Motor neuron (in vitro differentiated cells): Measurements from ENCODE around the gene SCIN. TPM values are rescaled to one million over a fixed set of nuclear protein-coding genes. Genes with fewer than 3 reads are reported as not detected.
"Not testable (repeated sequence)": the region's sequence is repeated elsewhere in the genome, so short reads cannot be mapped to it uniquely, and the experiment has no call there.

Experiments
- ATAC-seq, 8 experiments: fragments of 200-7000 bp; cut with Tn5 transposase; replicated peaks in 6 of 8; 2 replicates each; pipeline ENCODE4 v1.8.0; 2021; ENCODE audit warnings: mild to moderate bottlenecking in 8 of 8, moderate library complexity in 8 of 8
- H3K27ac ChIP-seq, 2 donors: fragments of 250-450 bp; sonication (Bioruptor Pico); 2 replicates each; pipeline ENCODE4 v1.9.0; 2021; ENCODE audit warnings: antibody characterized with exemption in 2 of 2, mild to moderate bottlenecking in 2 of 2, moderate library complexity in 1 of 2
- H3K4me1 ChIP-seq, 2 donors: fragments of 250-450 bp; sonication (Bioruptor Pico); replicated peaks in 1 of 2; 2 replicates each; pipeline ENCODE4 v1.6.1; 2021; ENCODE audit warnings: antibody characterized with exemption in 2 of 2, mild to moderate bottlenecking in 2 of 2, moderate library complexity in 1 of 2
- H3K4me3 ChIP-seq, 5 donors: fragments of 250-450 bp; sonication (Bioruptor Pico); 2 replicates each; pipeline ENCODE4 v1.9.0; 2021; ENCODE audit warnings: antibody characterized with exemption in 5 of 5, mild to moderate bottlenecking in 5 of 5, moderate library complexity in 4 of 5
- WGBS, 10 experiments: fragments of 450-650 bp; shearing (Covaris generic); methylation state at CpG; one replicate each; pipeline ENCODE4 v1.0.0; 2022; 5-methylcytosine and 5-hydroxymethylcytosine counted together
- in situ Hi-C, 9 experiments: fragments of 400-800 bp; cut with MboI; loops; one replicate each; pipeline ENCODE4 v1.15.0; 2021; ENCODE audit warnings: low sequenced_read_pairs in 9 of 9, low pct_unique_long_range_greater_than_20kb in 2 of 9; ENCODE audit not compliant: unreplicated experiment in 9 of 9
- total RNA-seq, 8 experiments: library from RNA; unstranded; fragments of 300-600 nt; gene quantifications; 2 replicates each; pipeline versions ENCODE4 v1.2.3 to v1.2.4, GENCODE V29; 2022

Gene SCIN
- total RNA-seq, 8 experiments from 2014 or later: 0.37 to 153 (median 2.4) TPM

DNA sequence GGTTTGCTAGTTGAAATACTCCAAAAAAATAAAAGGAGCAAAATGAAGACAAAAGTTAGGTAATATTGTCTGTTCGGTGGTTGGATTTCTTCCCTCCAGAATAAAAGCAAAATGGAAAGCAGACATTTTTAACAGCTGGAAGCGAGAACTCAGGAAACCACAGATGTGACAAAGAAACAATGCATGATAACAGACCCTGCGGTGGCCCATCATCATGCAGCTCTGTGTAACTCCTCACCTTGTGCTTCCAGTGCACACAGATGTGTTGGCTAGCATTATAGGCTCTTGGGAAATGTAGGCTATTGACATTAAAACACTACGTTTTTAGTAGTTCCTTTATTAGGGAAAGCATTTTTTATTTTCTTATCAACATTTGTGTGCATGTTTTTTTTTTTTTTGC lies 63.1 kb downstream of the SCIN start:
- in situ Hi-C loops: loop anchor here in 5 of 9 experiments (25.0 kb wide), 2 partner anchors 96 to 629 kb away; no protein-coding TSS in a partner anchor

GRCh38 chr7:12635830-12636229 lies 65.3 kb downstream of the SCIN start:
- in situ Hi-C loops: loop anchor here in 5 of 9 experiments (25.0 kb wide), 2 partner anchors 99 to 626 kb away; no protein-coding TSS in a partner anchor
- Histone ChIP-seq H3K4me1 (no peaks in the 10 kb centered on the region), H3K4me3 (no peak overlapping the region), H3K27ac (no peak overlapping the region)
- peak in 2 of 8 experiments; percentile 64 to 86 for ATAC-seq
- 23 to 95% (median 68%) methylated on average over 2 to 6 of the region's 6 CpGs for WGBS, 10 experiments

More for the DNA sequence above, 63.1 kb downstream of the SCIN start:
- no peak overlapping the region for H3K27ac ChIP-seq
- ATAC-seq: no peak
- H3K4me3 ChIP-seq: no peak overlapping the region
- WGBS, 10 experiments: 52 to 100% (median 89%) methylated on average over 1 to 4 of the region's 4 CpGs; no CpG with 5 or more reads in 1 of the 10 experiments
- H3K4me1 ChIP-seq: no peaks in the 10 kb centered on the region

DNA sequence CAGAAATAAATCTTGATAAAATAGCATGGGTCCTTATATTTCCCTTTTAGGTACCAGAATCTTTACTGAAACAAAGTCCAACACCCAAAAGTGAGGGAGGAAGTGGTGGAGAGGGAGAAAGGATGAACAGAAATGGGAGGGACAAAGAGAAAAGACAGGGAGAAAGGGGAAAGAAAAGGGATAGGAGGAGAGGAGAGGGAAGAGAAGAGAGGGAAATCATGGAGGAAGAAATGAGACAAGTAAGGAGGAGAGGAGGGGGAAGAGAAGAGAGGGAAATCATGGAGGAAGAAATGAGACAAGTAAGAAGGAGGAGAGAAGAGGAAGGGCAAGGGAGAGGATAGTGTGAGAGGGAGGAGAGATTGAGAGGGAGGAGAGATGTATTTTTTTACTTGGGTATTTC lies 66.8 kb downstream of the SCIN start:
- in situ Hi-C loops: loop anchor here in 5 of 9 experiments (25.0 kb wide), 2 partner anchors 100 to 625 kb away; no protein-coding TSS in a partner anchor

GRCh38 chr7:12637819-12638592 lies 67.5 kb downstream of the SCIN start:
- no peak overlapping the region for H3K4me3 ChIP-seq
- no peaks in the 10 kb centered on the region for H3K4me1 ChIP-seq
- H3K27ac ChIP-seq: no peak overlapping the region
- peak in 1 of 8 experiments; percentile 36 for ATAC-seq
- 8 to 87% (median 54%) methylated on average over 2 to 4 of the region's 4 CpGs for WGBS, 10 experiments
- in situ Hi-C loops: loop anchor here in 5 of 9 experiments (25.0 kb wide), 2 partner anchors 101 to 624 kb away; no protein-coding TSS in a partner anchor

More for the DNA sequence above, 66.8 kb downstream of the SCIN start:
- no peak overlapping the region for H3K4me3 ChIP-seq
- no peak for ATAC-seq
- no peak overlapping the region for H3K27ac ChIP-seq
- H3K4me1 ChIP-seq: no peaks in the 10 kb centered on the region

- ATAC-seq: peak in 1 of 8 experiments; percentile 39
- WGBS, 10 experiments: 0 to 30% (median 18%) methylated on average over 5 to 6 of the region's 6 CpGs
- in situ Hi-C loops: loop anchor here in 5 of 9 experiments (25.0 kb wide), 2 partner anchors 102 to 623 kb away; no protein-coding TSS in a partner anchor
- Histone ChIP-seq H3K4me1 (no peaks in the 10 kb centered on the region), H3K4me3 (no peak overlapping the region), H3K27ac (no peak overlapping the region)
Measured at GRCh38 chr7:12638851-12639456, 68.4 kb downstream of the SCIN start.

DNA sequence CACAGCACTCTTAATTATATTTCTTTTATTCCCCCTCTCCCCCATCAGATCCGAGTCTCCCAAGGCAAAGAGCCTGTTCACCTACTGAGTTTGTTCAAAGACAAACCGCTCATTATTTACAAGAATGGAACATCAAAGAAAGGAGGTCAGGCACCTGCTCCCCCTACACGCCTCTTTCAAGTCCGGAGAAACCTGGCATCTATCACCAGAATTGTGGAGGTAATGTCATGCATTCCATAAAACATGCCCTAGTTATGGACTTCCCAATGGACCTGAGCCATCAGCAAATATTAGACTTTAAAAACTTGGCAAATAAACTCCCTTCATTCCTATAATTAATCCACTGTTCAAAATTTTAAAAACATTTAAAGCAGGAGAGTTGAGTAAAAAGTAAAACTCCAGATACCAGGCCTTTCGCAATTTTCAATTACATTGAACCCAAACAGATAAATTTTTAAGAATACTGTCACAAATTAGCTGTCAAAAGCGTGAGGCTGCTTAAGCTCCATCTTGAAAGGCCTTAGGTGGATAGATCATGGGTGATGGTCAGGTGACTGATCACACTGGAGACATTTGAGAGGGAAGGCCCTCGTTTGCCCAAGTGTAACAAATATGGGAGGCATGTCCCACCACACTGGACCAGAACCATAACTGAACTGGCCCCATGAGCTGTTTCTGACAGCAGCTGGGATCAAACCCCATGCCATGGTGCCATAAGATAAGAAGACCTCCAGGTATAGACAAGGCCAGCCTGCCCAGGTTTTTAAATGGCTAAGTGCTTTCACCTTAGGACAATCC lies 70.0 kb downstream of the SCIN start:
- WGBS, 10 experiments: 63 to 96% (median 84%) methylated on average over 2 to 6 of the region's 7 CpGs
- H3K4me1 ChIP-seq: no peaks in the 10 kb centered on the region
- ATAC-seq: no peak
- H3K27ac ChIP-seq: no peak overlapping the region
- H3K4me3 ChIP-seq: no peak overlapping the region
- in situ Hi-C loops: loop anchor here in 7 of 9 experiments (10.0 to 25.0 kb wide), 3 partner anchors 103 to 624 kb away; no protein-coding TSS in a partner anchor

DNA sequence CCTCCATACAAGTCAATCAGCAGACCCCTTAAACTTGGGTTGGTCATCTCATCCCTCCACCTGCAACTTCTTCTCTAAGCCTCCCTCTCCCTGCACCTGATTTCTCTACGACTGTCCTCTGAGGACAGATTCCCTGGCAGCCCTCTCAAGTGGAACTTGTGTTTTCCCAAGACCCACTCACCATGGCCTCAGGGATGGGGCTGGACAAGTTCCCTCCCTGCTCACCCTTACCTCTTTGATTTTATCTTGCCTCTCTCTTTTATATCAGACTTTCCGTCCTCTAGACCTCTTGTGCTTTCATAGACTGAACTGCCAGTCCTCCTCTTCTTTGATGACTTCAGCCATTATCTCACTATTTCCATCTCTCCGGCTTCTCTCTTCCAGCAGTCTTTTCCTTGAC lies 70.7 kb downstream of the SCIN start:
- H3K4me1 ChIP-seq: no peaks in the 10 kb centered on the region
- in situ Hi-C loops: loop anchor here in 7 of 9 experiments (10.0 to 25.0 kb wide), 3 partner anchors 104 to 624 kb away; no protein-coding TSS in a partner anchor
- H3K4me3 ChIP-seq: no peak overlapping the region
- H3K27ac ChIP-seq: no peak overlapping the region
- WGBS, 10 experiments: 75 to 100% (median 97%) methylated on average over 1 to 3 of the region's 3 CpGs; no CpG with 5 or more reads in 1 of the 10 experiments
- no peak for ATAC-seq

DNA sequence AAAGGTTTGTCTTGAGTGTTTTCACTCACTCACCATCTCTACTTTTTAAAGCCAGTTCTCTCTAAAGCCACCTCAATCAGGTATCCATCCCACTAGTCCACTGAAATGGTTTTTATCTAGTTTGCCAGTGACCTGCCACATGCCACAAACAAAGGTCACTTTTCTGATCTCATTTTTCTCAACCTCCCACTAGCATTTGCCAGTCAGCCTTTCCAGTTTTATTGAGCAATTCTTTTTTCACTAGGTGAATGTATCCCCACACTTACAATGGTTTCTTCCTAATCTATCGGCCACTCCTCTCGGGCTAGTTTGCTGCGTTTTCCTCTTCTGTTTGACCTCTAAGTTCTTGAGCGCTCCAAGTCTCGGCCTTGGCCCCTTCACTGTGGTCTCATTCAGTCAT lies 72.0 kb downstream of the SCIN start:
- Histone ChIP-seq H3K4me1 (no peaks in the 10 kb centered on the region), H3K27ac (no peak overlapping the region), H3K4me3 (no peak overlapping the region)
- 36 to 100% (median 89%) methylated on average over 2 to 5 of the region's 5 CpGs; no CpG with 5 or more reads in 1 of the 10 experiments for WGBS, 10 experiments
- ATAC-seq: no peak
- in situ Hi-C loops: loop anchor here in 7 of 9 experiments (10.0 to 25.0 kb wide), 3 partner anchors 105 to 622 kb away; no protein-coding TSS in a partner anchor

- H3K27ac ChIP-seq: no peak overlapping the region
- 47 to 100% (median 94%) methylated on average over 1 to 3 of the region's 3 CpGs; no CpG with 5 or more reads in 1 of the 10 experiments for WGBS, 10 experiments
- H3K4me3 ChIP-seq: no peak overlapping the region
- no peaks in the 10 kb centered on the region for H3K4me1 ChIP-seq
- in situ Hi-C loops: loop anchor here in 7 of 9 experiments (10.0 to 25.0 kb wide), 3 partner anchors 106 to 622 kb away; no protein-coding TSS in a partner anchor
- no peak for ATAC-seq
Measured at GRCh38 chr7:12643001-12643643, 72.6 kb downstream of the SCIN start.

- in situ Hi-C loops: loop anchor here in 7 of 9 experiments (10.0 to 25.0 kb wide), 3 partner anchors 106 to 621 kb away; no protein-coding TSS in a partner anchor
- 69 to 100% (median 94%) methylated on average over 1 to 4 of the region's 5 CpGs; no CpG with 5 or more reads in 2 of the 10 experiments for WGBS, 10 experiments
- no peak for ATAC-seq
- no peak overlapping the region for H3K4me3 ChIP-seq
- no peaks in the 10 kb centered on the region for H3K4me1 ChIP-seq
- H3K27ac ChIP-seq: no peak overlapping the region
Measured at GRCh38 chr7:12643644-12644043, 73.1 kb downstream of the SCIN start.

GRCh38 chr7:12645212-12645611 lies 74.7 kb downstream of the SCIN start:
- H3K4me3 ChIP-seq, ATAC-seq, H3K4me1 ChIP-seq, H3K27ac ChIP-seq: not testable (repeated sequence)
- WGBS, 10 experiments: 62 to 100% (median 79%) methylated on average over 1 to 4 of the region's 6 CpGs; no CpG with 5 or more reads in 2 of the 10 experiments
- in situ Hi-C loops: loop anchor here in 7 of 9 experiments (10.0 to 25.0 kb wide), 3 partner anchors 108 to 620 kb away; no protein-coding TSS in a partner anchor

DNA sequence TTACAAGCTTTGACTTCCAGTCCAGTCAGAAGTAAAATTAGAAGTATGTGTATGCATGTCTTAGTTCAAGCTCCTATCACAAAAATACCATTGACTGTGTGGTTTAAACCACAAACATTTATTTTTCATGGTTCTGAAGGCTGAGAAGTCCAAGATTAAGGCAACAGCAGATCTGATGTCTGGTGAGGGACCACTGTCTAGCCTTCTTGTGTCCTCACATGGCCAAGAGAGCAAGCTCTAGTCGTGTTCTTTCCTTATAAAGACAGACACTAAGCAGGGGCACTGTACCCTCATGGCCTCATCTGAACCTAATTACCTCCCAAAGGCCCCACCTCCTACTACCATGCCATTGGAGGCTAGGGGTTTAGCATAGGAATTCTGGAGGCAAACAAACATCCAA lies 75.6 kb downstream of the SCIN start:
- in situ Hi-C loops: loop anchor here in 7 of 9 experiments (10.0 to 25.0 kb wide), 3 partner anchors 109 to 619 kb away; no protein-coding TSS in a partner anchor
- Histone ChIP-seq H3K4me1 (no peaks in the 10 kb centered on the region), H3K27ac (no peak overlapping the region), H3K4me3 (no peak overlapping the region)
- peak in 1 of 8 experiments; percentile 13 for ATAC-seq
- 13 to 63% (median 43%) methylated on average over 1 of the region's 1 CpG; no CpG with 5 or more reads in 7 of the 10 experiments for WGBS, 10 experiments
